Measurements from ENCODE around the gene PARVB.
"Not testable (repeated sequence)": the region's sequence is repeated elsewhere in the genome, so short reads cannot be mapped to it uniquely, and the experiment has no call there.

Gene PARVB

GRCh38 chr22:44090571-44090905 is 66.4 kb downstream of the PARVB start:
- no peak for DNase-seq

GRCh38 chr22:44091021-44091721 is 67.1 kb downstream of the PARVB start:
- DNase-seq, result peak; percentile 32

GRCh38 chr22:44091751-44092150 is 67.6 kb downstream of the PARVB start:
- no peak for DNase-seq

GRCh38 chr22:44092636-44093220 is 68.6 kb downstream of the PARVB start:
- no peak for DNase-seq

- DNase-seq, result no peak
Measured at GRCh38 chr22:44093791-44094190, 69.7 kb downstream of the PARVB start.

- DNase-seq, result no peak
Measured at GRCh38 chr22:44094751-44095302, 70.7 kb downstream of the PARVB start.

- no peak for DNase-seq
Measured at GRCh38 chr22:44096736-44097135, 72.6 kb downstream of the PARVB start.

- DNase-seq, result no peak
Measured at GRCh38 chr22:44097263-44098020, 73.3 kb downstream of the PARVB start.

GRCh38 chr22:44098021-44098739 is 74.1 kb downstream of the PARVB start:
- no peak for DNase-seq

GRCh38 chr22:44098966-44099530 is 74.9 kb downstream of the PARVB start:
- DNase-seq, result no peak

- no peak for DNase-seq
Measured at GRCh38 chr22:44099696-44100095, 75.6 kb downstream of the PARVB start.

- no peak for DNase-seq
Measured at GRCh38 chr22:44100411-44100810, 76.3 kb downstream of the PARVB start.

- no peak for DNase-seq
Measured at GRCh38 chr22:44102121-44102520, 78.0 kb downstream of the PARVB start.

- DNase-seq, result no peak
Measured at GRCh38 chr22:44102856-44103255, 78.8 kb downstream of the PARVB start.

- no peak for DNase-seq
Measured at GRCh38 chr22:44103735-44104480, 79.8 kb downstream of the PARVB start.

GRCh38 chr22:44107340-44107739 is 83.2 kb downstream of the PARVB start:
- DNase-seq, result no peak

GRCh38 chr22:44108076-44108475 is 84.0 kb downstream of the PARVB start:
- DNase-seq, result no peak

- no peak for DNase-seq
Measured at GRCh38 chr22:44108806-44109385, 84.8 kb downstream of the PARVB start.

GRCh38 chr22:44109416-44109815 is 85.3 kb downstream of the PARVB start:
- DNase-seq, result no peak

- DNase-seq, result not testable (repeated sequence)
Measured at GRCh38 chr22:44110656-44111055, 86.6 kb downstream of the PARVB start.

- no peak for DNase-seq
Measured at GRCh38 chr22:44111562-44112155, 87.6 kb downstream of the PARVB start.

Data from CD4-positive, alpha-beta T cell treated with Interleukin-10 for 1 hour (primary cell).